GM21825 (cell line): ENCODE data around the gene GALNT2.

Experiments
- ATAC-seq: cut with Tn5 transposase; IDR thresholded peaks from one replicate; pipeline ENCODE4 v1.9.1; 2021; ENCODE audit warnings: mild to moderate bottlenecking, moderate library complexity; ENCODE audit not compliant: unreplicated experiment

The GALNT2 gene

GRCh38 chr1:230222678-230223077 lies 155.6 kb downstream of the GALNT2 start:
- ATAC-seq: no peak

DNA sequence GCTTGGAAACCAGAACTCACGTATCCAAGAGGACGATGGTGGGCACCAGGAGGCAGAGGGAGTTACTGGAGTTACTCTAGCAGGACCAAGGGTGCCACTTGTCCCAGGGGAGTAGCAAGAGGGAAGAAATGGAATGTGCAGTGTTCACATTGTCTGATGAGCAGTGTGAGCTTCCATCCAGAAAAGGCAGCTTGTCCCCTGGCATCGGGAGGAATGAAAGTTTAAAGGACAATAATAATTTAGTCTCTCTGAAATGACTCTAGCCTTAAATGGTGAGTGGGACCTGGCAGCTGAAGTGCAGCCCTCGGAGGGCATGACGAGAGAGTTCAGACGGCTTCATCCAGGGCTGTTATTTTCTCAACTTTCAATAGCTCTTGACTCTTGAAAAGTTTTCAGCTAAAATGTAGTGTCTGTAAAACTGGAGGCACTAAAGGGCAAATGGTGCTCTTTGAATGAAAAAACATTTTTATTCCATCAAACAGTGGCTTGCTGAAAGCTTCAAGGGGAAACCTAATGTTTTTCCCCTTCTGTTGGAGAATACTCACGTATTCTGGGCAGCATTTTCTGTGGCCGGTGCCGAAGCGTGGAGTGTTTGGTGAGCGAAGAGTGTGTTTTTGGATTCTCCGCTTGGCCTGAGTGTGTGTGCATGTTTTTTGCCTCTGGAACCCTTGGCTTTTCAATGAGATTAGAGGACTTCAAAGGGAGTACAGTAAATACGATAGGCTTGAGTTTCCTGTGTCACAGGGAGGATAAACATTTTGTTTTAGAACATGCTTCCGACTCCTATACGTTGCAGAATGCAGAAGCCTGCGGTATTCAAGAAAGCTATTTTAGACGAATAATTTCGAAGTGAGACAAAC lies 157.3 kb downstream of the GALNT2 start:
- ATAC-seq: no peak

- ATAC-seq: no peak
These were observed 159.2 kb downstream of the GALNT2 start for GRCh38 chr1:230226007-230226800.

DNA sequence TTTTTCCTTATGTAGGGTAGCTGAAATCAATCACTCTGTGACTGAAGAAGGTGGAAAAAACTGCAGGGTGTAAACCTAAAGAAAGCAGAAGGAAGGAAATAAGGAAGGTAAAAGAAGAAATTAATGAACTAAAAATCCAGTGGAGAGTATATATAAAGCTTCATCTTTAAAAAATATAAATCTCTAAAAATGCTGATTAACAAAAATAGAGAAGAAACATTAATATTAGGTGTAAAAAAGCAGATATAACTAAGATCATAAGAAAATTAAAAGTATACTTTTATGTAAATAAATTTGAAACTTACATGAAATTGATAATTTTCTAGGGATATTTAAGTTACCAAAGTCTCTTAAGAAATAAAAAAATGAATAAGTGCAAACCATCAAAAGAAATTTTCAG lies 159.8 kb downstream of the GALNT2 start:
- ATAC-seq: no peak

GRCh38 chr1:230228236-230228897 lies 161.3 kb downstream of the GALNT2 start:
- ATAC-seq: no peak

DNA sequence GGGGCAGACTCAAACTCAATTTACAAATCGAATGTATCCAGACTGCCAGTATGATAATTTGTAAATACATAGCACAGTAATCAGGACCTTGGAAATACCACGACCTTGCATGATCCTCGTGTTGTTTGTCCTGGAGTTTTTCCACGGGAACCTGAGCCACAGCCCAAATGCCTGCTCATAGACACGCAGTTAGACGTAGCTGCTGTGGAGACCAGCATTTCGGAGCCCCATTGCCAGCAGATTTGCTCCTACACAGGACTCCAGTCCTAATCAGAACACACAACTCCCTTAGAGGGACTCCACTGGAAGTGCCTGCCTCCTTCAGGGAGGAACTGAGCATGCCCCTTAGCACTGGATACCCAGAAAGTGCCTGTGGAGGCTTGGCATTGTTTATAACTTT lies 163.2 kb downstream of the GALNT2 start:
- no peak for ATAC-seq

DNA sequence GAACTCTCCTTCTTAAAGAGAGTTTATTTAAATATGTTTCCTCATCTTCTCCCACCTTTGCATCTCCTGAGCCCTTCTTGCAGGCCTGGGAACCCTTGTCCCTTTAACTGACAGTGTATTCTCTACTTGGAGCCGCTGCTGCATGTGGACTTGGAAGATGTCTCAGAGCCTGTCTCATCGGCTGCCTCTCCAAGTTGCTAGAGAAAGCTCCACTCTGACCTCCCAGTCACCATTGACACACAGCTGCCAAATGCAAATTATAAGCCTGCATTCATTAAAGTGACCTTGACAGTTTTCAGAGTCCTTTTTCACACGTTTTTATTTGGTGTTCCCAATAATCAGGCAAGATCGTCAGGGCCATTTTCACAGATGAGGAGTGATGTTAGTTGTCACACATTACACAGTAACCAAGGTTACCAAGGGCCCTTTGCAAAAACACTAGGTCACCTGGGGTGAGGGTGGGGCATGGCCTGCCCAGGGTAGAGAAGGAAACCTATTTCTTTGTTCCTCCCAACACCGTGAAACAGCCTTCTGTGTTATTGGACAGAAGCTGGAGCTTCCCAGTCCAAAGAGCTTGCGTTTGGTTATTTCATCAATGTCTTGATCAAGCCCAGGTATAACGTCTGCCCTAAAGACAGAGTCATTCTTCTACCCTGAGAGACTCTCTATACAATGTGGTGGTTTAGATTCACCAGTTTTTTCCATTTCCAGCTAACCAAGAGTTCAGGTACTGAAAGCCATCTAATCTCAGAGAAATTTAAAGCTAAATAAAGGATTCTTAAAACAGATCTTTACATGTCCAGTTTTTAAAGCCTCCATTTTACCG lies 164.1 kb downstream of the GALNT2 start:
- ATAC-seq: no peak

- no peak for ATAC-seq
These were observed 164.7 kb downstream of the GALNT2 start for GRCh38 chr1:230231774-230232145.

- no peak for ATAC-seq
These were observed 165.3 kb downstream of the GALNT2 start for GRCh38 chr1:230232371-230232771.

DNA sequence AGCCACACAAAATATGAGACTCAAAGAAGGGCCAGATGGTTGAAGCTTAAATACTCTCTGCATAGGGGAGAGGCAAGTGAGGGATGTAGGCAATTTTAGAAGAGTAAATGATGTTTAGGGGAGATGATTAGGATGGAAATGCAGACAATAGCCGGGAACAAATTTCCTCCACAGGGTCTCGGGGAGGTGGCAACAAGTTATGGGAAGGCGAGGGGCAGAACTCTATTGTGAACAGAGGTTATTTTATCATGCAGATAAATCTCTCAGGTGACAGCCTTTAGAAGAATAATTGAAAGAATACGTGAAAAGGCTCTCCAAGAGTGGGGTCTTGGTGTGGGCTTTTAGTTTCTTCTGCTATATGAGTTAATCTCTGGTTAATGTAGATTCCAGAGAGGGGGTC lies 166.7 kb downstream of the GALNT2 start:
- ATAC-seq: no peak

DNA sequence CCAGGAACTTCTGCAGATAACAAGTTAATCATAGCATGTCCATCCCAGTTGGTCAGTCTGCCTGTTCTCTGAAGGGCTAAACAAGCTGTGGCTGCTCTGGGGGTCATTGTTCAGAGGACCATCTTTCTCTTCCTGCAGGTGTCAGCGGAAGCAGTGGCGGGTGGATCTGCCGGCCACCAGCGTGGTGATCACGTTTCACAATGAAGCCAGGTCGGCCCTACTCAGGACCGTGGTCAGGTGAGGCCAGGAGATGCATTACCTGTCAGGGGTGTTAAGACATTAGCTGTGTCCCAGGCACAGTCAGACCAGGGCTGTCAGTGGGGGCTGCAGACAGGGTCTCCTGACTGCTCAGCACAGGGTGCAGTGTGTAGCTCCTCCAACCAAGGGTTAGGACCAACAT lies 168.8 kb downstream of the GALNT2 start:
- no peak for ATAC-seq

GRCh38 chr1:230236301-230237008 lies 169.4 kb downstream of the GALNT2 start:
- ATAC-seq: no peak

GRCh38 chr1:230237009-230237370 lies 170.0 kb downstream of the GALNT2 start:
- no peak for ATAC-seq

DNA sequence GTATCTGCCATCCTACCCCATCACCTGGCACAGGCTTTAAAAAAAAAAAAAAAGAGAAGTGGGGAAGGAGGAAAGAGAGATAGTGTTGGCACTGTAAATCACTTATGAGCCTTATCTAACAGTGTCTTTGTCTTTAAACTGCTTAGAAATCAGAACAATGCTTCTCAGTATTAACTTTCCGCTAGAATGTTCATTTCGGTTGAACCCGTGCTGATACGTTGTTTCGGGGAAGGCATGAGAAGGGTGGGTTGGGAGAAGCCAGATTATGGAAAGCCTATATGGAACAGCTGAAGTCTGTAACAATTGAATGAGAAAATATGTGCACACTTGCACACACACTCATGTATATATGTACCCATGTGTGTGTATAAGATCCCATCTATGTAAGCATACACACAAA lies 170.8 kb downstream of the GALNT2 start:
- ATAC-seq: no peak

DNA sequence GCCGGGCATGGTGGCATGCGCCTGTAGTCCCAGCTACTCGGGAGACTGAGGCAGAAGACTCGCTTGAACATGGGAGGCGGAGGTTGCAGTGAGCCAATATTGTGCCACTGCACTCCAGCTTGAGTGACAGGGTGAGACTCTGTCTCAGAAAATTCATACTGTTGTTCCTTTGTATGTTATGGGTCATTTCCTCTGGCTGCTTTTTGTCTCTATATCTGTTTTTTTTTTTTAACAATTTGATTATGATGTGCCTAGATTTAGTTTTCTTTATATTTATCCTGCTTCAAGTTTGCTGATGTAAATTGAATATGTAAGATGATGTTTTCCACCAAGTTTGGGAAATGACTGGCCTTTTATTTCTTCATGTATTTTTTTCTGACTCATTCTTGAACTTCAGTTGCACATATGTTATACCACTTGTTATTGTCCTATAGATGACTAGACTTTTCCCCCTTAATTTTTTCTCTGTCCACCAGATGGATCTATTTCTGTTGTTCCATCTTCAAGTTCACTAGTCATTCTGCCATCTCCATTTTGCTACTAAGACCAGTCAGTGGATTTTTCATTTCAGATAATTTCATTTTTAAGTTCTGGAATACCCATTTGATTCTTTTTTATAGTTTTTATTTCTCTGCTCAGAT lies 173.5 kb downstream of the GALNT2 start:
- ATAC-seq: no peak

DNA sequence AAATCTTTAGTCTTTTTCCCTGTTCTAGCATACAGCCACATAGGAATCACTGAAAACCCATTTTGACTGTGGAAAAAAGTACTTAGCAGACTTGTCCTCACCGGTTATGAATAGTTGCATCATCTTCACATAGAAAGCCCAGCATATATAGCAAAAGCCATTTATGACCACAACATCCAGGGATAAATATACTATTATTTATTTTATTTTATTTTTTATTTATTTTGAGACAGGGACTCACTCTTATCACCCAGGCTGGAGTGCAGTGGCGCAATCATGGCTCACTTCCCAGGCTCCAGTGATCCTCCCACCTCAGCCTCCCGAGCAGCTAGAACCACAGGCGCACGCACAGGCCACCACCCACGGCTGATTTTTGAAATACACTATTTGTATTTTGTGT lies 175.3 kb downstream of the GALNT2 start:
- no peak for ATAC-seq

- ATAC-seq: no peak
These were observed 176.1 kb downstream of the GALNT2 start for GRCh38 chr1:230243146-230243545.

- ATAC-seq: no peak
These were observed 176.7 kb downstream of the GALNT2 start for GRCh38 chr1:230243583-230244353.

- no peak for ATAC-seq
These were observed 179.5 kb downstream of the GALNT2 start for GRCh38 chr1:230246551-230246950.
